Vagina (tissue), 2 donors: ENCODE data around the gene MPC1.

ENCODE experiments used
- POLR2A ChIP-seq, 2 donors: fragments of 450-650 bp; IDR thresholded peaks; one replicate each; pipeline ENCODE4 v1.6.1; 2017; ENCODE audit warnings: antibody characterized with exemption in 2 of 2, mild to moderate bottlenecking in 2 of 2, moderate library complexity in 2 of 2
- POLR2AphosphoS5 ChIP-seq, 2 donors: sonication (generic); formaldehyde crosslinking; IDR thresholded peaks; one replicate each; pipeline ENCODE4 v1.9.0; 2017; ENCODE audit warnings: antibody characterized with exemption in 2 of 2, mild to moderate bottlenecking in 2 of 2, low read depth in 1 of 2; ENCODE audit not compliant: insufficient read depth in 1 of 2
- TF ChIP-seq, protein P1 (sequence below), 3 experiments: fragments of 450-650 bp in 2 of 3; fragments of 200-600 bp in 1 of 3; sonication (generic) in 1 of 3; IDR thresholded peaks; one replicate each; pipeline ENCODE4 v1.5.1; 2017 to 2019; ENCODE audit warnings: antibody characterized with exemption in 3 of 3, mild to moderate bottlenecking in 2 of 3, moderate library complexity in 2 of 3

- TF ChIP-seq, protein P1, sequence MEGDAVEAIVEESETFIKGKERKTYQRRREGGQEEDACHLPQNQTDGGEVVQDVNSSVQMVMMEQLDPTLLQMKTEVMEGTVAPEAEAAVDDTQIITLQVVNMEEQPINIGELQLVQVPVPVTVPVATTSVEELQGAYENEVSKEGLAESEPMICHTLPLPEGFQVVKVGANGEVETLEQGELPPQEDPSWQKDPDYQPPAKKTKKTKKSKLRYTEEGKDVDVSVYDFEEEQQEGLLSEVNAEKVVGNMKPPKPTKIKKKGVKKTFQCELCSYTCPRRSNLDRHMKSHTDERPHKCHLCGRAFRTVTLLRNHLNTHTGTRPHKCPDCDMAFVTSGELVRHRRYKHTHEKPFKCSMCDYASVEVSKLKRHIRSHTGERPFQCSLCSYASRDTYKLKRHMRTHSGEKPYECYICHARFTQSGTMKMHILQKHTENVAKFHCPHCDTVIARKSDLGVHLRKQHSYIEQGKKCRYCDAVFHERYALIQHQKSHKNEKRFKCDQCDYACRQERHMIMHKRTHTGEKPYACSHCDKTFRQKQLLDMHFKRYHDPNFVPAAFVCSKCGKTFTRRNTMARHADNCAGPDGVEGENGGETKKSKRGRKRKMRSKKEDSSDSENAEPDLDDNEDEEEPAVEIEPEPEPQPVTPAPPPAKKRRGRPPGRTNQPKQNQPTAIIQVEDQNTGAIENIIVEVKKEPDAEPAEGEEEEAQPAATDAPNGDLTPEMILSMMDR (IDR thresholded peaks at IDR 0.05), result no peak
- TF ChIP-seq POLR2AphosphoS5 (IDR thresholded peaks at IDR 0.05; ENCODE audit: insufficient read depth in 1 of 2, low read depth in 1 of 2) (no peak), POLR2A (IDR thresholded peaks at IDR 0.05) (no peak)
Measured at GRCh38 chr6:166317261-166318212, 65.2 kb downstream of the MPC1 start.
